WTC11 (cell line): ENCODE measurements around the gene RANGRF. TPM values are rescaled to one million over a fixed set of nuclear protein-coding genes. Genes with fewer than 3 reads are reported as not detected.

Experiments
- ATAC-seq: fragments of 200-7000 bp; cut with Tn5 transposase; 2 replicates; pipeline ENCODE4 v1.10.0; 2021; ENCODE audit warnings: mild to moderate bottlenecking, moderate library complexity
- CTCF ChIA-PET: fragments of 300-600 bp; sonication (Branson Sonifier 250); formaldehyde crosslinking; loops from one replicate; lab custom pipeline; 2021; ENCODE audit warnings: antibody characterized with exemption; lab: Charles Lee
- POLR2A ChIA-PET: fragments of 350-600 bp; sonication (Branson Sonifier 250); formaldehyde crosslinking; loops from one replicate; lab custom pipeline; 2021; ENCODE audit warnings: antibody characterized with exemption; lab: Charles Lee
- DNase-seq: peaks from one replicate; pipeline ENCODE4 v3.0.0; 2021; ENCODE audit warnings: low spot score
- H3K27ac Mint-ChIP-seq: 2 replicates; pipeline ENCODE4 v1.8.0; 2021; ENCODE audit warnings: mixed read lengths
- H3K27me3 Mint-ChIP-seq: 2 replicates; pipeline ENCODE4 v1.8.0; 2021; ENCODE audit warnings: low read depth, mild to moderate bottlenecking, moderate library complexity, mixed read lengths
- H3K36me3 Mint-ChIP-seq: 2 replicates; pipeline ENCODE4 v1.8.0; 2021; ENCODE audit warnings: mixed read lengths
- H3K4me1 Mint-ChIP-seq: 2 replicates; pipeline ENCODE4 v1.8.0; 2022; ENCODE audit warnings: mixed read lengths
- H3K4me3 Mint-ChIP-seq: 2 replicates; pipeline ENCODE4 v1.8.0; 2021; ENCODE audit warnings: mild to moderate bottlenecking, moderate library complexity, mixed read lengths
- H3K9me3 Mint-ChIP-seq: 2 replicates; pipeline ENCODE4 v1.8.0; 2021; ENCODE audit warnings: mixed read lengths
- AR ChIP-seq: fragments of 250-450 bp; sonication (Bioruptor Pico); IDR thresholded peaks from 2 replicates; pipeline ENCODE4 v1.9.0; 2021; ENCODE audit warnings: mild to moderate bottlenecking
- ATF6 ChIP-seq: sonication (generic); formaldehyde crosslinking; IDR thresholded peaks from 2 replicates; pipeline ENCODE4 v1.8.1; 2023; ENCODE audit warnings: mild to moderate bottlenecking, missing genetic modification reagents
- E2F5 ChIP-seq: sonication (generic); formaldehyde crosslinking; IDR thresholded peaks from 2 replicates; pipeline ENCODE4 v1.8.1; 2022; ENCODE audit warnings: mild to moderate bottlenecking, moderate library complexity, missing genetic modification reagents
- ETV6 ChIP-seq: sonication (generic); formaldehyde crosslinking; IDR thresholded peaks from 2 replicates; pipeline ENCODE4 v1.8.1; 2022; ENCODE audit warnings: mild to moderate bottlenecking, missing genetic modification reagents
- GABPB1 ChIP-seq: sonication (generic); formaldehyde crosslinking; IDR thresholded peaks from 2 replicates; pipeline ENCODE4 v1.8.1; 2023; ENCODE audit warnings: mild to moderate bottlenecking, missing genetic modification reagents
- IRF2 ChIP-seq: sonication (generic); formaldehyde crosslinking; IDR thresholded peaks from 2 replicates; pipeline ENCODE4 v1.8.0; 2022; ENCODE audit warnings: low read depth, missing genetic modification reagents, borderline replicate concordance
- NFYB ChIP-seq: sonication (generic); formaldehyde crosslinking; conservative IDR thresholded peaks from 2 replicates; pipeline ENCODE4 v1.8.0; 2022; ENCODE audit warnings: low read depth, missing genetic modification reagents
- PRDM15 ChIP-seq: sonication (generic); formaldehyde crosslinking; IDR thresholded peaks from 2 replicates; pipeline ENCODE4 v1.8.0; 2022; ENCODE audit warnings: missing genetic modification reagents
- TEAD1 ChIP-seq: sonication (generic); formaldehyde crosslinking; IDR thresholded peaks from 2 replicates; pipeline ENCODE4 v1.8.0; 2022; ENCODE audit warnings: mild to moderate bottlenecking, missing genetic modification reagents
- TEAD4 ChIP-seq: sonication (generic); formaldehyde crosslinking; IDR thresholded peaks from 2 replicates; pipeline ENCODE4 v1.8.0; 2022; ENCODE audit warnings: mild to moderate bottlenecking, missing genetic modification reagents
- ZNF138 ChIP-seq: sonication (generic); formaldehyde crosslinking; conservative IDR thresholded peaks from 2 replicates; pipeline ENCODE4 v1.8.1; 2022; ENCODE audit warnings: mild to moderate bottlenecking, moderate library complexity, missing genetic modification reagents
- ZNF532 ChIP-seq: fragments of 250-450 bp; sonication (Bioruptor Pico); IDR thresholded peaks from 2 replicates; pipeline ENCODE4 v1.9.0; 2021; ENCODE audit warnings: mild to moderate bottlenecking, borderline replicate concordance
- total RNA-seq: library from RNA; stranded (reverse); gene quantifications from 3 replicates; pipeline ENCODE4 v1.2.3, GENCODE V29; 2021
- TF ChIP-seq, protein P1 (sequence below): sonication (generic); formaldehyde crosslinking; IDR thresholded peaks from 2 replicates; pipeline ENCODE4 v1.8.1; 2022; ENCODE audit warnings: missing genetic modification reagents, borderline replicate concordance
- TF ChIP-seq, protein P2 (sequence below): sonication (generic); formaldehyde crosslinking; IDR thresholded peaks from 2 replicates; pipeline ENCODE4 v1.8.1; 2022; ENCODE audit warnings: low read depth, missing genetic modification reagents, borderline replicate concordance

RANGRF gene
- total RNA-seq, 1 experiment from 2014 or later: 32.7 TPM

DNA sequence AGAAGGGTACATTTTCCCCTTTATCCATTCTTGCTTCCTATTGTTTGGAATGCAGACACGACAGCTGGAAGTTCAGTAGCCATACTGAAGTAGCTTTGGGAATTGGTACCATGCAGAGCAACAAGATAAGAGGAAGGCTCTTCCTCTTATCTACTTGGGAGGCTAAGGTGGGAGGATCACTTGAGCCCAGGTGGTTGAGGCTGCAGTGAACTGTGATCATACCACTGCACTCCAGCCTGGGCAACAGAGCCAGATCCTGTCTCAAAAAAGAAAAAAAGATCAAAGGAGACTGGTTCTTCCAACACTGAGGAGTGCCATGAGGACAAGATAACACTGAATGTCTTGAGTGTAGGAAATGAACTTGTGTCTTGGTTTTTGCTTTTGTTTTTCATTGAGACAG, 16.0 kb upstream of the RANGRF start:
- H3K4me3 Mint-ChIP-seq: no peak overlapping the region
- ChIA-PET CTCF (no interaction called here), POLR2A (no interaction called here)
- H3K36me3 Mint-ChIP-seq: peaks cover 36% of the 10 kb centered on the region
- H3K4me1 Mint-ChIP-seq: no peaks in the 10 kb centered on the region
- ATAC-seq (no peak), DNase-seq (no peak)
- no peaks in the 10 kb centered on the region for H3K9me3 Mint-ChIP-seq
- no peak for TF ChIP-seq ZNF532 (CRISPR knock-in tag)
- no peak for TF ChIP-seq NFYB (CRISPR knock-in tag)
- TF ChIP-seq IRF2 (CRISPR knock-in tag): no peak
- no peak overlapping the region for H3K27ac Mint-ChIP-seq
- peaks cover 2% of the 10 kb centered on the region; the same call in 1 of the 2 replicates for H3K27me3 Mint-ChIP-seq

DNA sequence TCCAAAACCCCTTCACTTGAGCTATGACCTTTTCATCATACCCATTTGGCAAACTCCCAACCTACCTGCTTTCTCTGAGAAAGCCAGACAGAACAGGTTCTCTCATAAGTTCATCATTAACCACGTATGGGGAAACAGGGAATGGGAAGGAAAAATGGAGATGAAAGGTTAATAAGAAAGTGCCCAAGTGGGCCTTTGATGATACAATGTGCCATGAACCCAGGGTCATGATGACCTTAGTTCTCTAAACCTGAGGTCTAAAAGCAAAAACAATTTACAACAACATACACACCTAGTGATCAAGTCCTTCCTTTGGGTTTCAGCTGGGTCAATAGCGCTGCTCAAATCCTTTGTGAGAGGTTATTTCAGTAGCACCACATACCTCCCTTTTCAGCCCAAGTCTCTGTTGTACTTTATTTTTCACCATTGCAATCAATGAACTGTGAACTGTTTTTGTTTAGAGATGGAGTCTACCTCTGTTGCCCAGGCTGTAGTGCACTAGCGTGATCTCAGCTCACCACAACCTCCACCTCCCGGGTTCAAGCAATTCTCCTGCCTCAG, 14.5 kb upstream of the RANGRF start:
- TF ChIP-seq PRDM15 (CRISPR knock-in tag): no peak
- TF ChIP-seq GABPB1: peak; percentile 45; the same call in 1 of the 2 replicates
- TF ChIP-seq, protein P1, sequence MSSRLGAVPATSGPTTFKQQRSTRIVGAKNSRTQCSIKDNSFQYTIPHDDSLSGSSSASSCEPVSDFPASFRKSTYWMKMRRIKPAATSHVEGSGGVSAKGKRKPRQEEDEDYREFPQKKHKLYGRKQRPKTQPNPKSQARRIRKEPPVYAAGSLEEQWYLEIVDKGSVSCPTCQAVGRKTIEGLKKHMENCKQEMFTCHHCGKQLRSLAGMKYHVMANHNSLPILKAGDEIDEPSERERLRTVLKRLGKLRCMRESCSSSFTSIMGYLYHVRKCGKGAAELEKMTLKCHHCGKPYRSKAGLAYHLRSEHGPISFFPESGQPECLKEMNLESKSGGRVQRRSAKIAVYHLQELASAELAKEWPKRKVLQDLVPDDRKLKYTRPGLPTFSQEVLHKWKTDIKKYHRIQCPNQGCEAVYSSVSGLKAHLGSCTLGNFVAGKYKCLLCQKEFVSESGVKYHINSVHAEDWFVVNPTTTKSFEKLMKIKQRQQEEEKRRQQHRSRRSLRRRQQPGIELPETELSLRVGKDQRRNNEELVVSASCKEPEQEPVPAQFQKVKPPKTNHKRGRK (CRISPR knock-in tag): no peak
- no peak overlapping the region for H3K4me3 Mint-ChIP-seq
- H3K27me3 Mint-ChIP-seq: peaks cover 5% of the 10 kb centered on the region; the same call in 1 of the 2 replicates
- DNase-seq: no peak
- CTCF ChIA-PET: no interaction called here
- H3K4me1 Mint-ChIP-seq: no peaks in the 10 kb centered on the region
- POLR2A ChIA-PET: no interaction called here
- peaks cover 29% of the 10 kb centered on the region for H3K36me3 Mint-ChIP-seq
- ATAC-seq: no peak
- H3K27ac Mint-ChIP-seq: no peak overlapping the region
- no peaks in the 10 kb centered on the region for H3K9me3 Mint-ChIP-seq

DNA sequence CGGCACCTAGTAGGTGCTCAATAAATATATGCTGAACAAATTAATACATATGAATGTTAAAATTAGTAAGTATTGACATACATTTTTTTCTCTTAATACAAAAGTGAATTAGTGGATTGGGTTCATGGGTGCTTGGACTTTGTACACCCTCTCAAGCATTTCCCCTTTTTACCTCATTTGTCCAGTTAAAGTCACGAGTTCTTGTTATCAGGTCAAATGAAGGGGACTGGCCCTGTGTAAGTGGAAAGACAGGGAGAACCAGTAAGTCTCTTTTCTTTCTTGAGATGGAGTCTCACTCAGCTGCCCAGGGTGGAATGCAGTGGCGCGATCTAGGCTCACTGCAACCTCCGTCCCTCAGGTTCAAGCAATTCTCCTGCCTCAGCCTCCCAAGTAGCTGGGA, 13.7 kb upstream of the RANGRF start:
- CTCF ChIA-PET: no interaction called here
- no peak for ATAC-seq
- TF ChIP-seq, protein P2, sequence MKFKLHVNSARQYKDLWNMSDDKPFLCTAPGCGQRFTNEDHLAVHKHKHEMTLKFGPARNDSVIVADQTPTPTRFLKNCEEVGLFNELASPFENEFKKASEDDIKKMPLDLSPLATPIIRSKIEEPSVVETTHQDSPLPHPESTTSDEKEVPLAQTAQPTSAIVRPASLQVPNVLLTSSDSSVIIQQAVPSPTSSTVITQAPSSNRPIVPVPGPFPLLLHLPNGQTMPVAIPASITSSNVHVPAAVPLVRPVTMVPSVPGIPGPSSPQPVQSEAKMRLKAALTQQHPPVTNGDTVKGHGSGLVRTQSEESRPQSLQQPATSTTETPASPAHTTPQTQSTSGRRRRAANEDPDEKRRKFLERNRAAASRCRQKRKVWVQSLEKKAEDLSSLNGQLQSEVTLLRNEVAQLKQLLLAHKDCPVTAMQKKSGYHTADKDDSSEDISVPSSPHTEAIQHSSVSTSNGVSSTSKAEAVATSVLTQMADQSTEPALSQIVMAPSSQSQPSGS (CRISPR knock-in tag): no peak
- TF ChIP-seq ETV6 (CRISPR knock-in tag): no peak
- no peak for TF ChIP-seq AR (CRISPR knock-in tag)
- TF ChIP-seq TEAD4 (CRISPR knock-in tag): no peak
- TF ChIP-seq E2F5 (CRISPR knock-in tag): no peak
- TF ChIP-seq ATF6: no peak
- no peak for TF ChIP-seq ZNF138 (CRISPR knock-in tag)
- TF ChIP-seq TEAD1 (CRISPR knock-in tag): no peak

More for the DNA sequence above, 13.7 kb upstream of the RANGRF start:
- Mint-ChIP-seq H3K36me3 (peaks cover 22% of the 10 kb centered on the region), H3K4me3 (no peak overlapping the region), H3K27ac (no peak overlapping the region), H3K4me1 (no peaks in the 10 kb centered on the region), H3K27me3 (peaks cover 5% of the 10 kb centered on the region; the same call in 1 of the 2 replicates), H3K9me3 (no peaks in the 10 kb centered on the region)
- no peak for DNase-seq
- POLR2A ChIA-PET: no interaction called here
